HG02610 (cell line): Measurements from ENCODE around the gene NEU1.
"Not testable (repeated sequence)": the region's sequence is repeated elsewhere in the genome, so short reads cannot be mapped to it uniquely, and the experiment has no call there.

Experiments
- ATAC-seq: cut with Tn5 transposase; IDR thresholded peaks from one replicate; pipeline ENCODE4 v1.9.1; 2021; ENCODE audit warnings: mild to moderate bottlenecking, moderate library complexity; ENCODE audit not compliant: unreplicated experiment

Gene NEU1

GRCh38 chr6:31862344-31863235 lies at the start of gene NEU1:
NEU1 (minus strand) TSS chr6:31862821; CDS start chr6:31862776, 45 bp downstream.
- ATAC-seq: peak; percentile 95

GRCh38 chr6:31911826-31912585 lies 49.4 kb upstream of the NEU1 start:
- ATAC-seq: no peak

DNA sequence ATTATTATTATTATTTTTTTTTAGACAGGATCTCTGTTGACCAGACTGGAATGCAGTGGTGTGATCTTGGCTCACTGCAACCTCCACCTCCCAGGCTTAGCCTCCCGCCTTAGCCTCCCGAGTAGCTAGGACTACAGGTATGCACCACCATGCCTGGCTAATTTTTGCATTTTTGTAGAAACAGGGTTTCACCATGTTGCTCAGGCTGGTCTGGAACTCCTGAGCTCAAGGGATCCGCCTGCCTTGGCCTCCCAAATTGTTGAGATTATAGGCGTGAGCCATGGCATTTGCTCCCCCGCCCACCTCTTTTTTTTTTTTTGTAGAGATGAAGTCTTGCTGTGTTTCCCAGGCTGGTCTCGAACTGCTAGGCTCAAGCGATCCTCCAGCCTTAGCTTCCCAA lies 46.7 kb upstream of the NEU1 start:
- ATAC-seq: not testable (repeated sequence)

DNA sequence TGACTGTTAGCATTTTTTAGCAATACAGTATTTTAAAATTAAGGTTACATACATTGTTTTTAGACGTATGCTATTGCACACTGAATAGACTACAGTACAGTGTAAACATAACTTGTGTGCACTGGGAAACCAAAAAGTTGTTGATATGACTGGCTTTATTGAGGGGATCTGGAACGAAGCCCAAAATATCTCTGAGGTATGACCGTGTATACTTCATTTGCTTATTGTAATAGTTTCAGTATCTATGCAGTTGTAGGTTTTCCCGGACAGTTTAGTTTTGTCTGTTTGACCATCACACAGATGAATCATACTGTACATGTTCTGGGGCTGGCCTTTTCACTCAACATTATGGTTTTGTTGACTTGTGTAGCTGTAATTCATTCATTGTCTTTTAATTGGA lies 46.2 kb upstream of the NEU1 start:
- ATAC-seq: peak; percentile 94

GRCh38 chr6:31908255-31908654 lies 45.6 kb upstream of the NEU1 start:
- ATAC-seq: not testable (repeated sequence)

DNA sequence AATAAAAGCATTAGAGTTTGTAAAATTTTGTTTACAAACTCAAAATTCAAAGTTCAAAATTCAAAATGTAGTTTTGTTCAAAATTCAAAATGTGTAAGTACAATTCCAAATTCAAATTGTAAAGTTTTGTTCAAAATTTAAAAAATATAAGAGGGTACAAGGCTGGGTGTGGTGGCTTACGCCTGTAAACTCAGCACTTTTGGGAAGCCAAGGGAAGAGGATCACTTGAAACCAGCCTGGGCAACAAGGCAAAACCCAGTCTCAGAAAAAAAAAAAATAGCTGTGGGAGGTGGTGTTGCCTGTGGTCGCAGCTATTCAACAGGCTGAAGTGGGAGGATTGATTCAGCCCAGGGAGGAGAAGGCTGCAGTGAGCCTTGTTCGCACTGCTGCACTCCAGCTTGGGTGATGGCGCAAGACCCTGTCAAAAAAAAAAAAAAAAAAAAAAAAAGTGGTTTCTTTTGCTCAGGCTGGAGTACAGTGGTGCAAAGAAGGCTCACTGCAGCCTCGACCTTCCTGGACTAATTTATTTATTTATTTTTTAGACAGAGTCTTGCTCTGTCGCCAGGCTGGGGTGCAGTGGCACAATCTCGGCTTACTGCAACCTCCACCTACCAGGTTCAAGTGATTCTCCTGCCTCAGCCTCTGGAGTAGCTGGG lies 44.7 kb upstream of the NEU1 start:
- ATAC-seq: no peak

DNA sequence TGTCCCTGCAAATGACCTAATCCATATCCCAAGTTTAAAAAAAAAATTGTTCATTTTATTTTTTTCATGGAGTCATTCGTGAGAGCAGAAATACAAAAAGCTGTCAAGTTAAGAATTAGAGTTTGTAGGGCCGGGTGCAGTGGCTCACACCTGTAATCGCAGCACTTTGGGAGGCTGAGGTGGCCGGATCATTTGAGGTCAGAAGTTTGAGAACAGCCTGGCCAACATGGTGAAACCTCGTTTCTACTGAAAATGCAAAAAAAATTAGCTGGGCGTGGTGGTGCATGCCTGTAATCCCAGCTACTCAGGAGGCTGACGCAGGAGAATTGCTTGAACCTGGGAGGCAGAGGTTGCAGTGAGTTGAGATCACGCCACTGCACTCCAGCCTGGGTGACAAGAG lies 44.1 kb upstream of the NEU1 start:
- ATAC-seq: not testable (repeated sequence)

DNA sequence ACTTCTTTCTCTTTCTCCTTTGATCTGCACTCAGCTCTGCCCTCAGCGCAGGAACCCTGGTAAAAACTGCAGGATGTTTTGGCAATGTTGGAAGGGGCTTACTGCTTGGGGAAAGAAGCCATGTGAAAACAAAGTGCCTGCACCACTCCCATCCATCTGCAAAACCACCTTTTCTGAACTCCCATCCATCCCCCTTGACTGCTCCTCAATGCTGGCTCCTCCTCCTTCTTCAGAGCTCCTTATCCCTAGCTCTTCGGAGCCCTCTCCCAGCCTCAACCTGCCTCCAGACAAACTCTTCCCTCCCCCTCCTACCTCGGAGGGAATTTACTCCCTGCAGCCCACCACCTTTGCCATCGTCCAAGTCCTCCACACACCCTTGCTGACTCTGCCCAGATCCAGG lies 43.5 kb upstream of the NEU1 start:
- ATAC-seq: no peak

- no peak for ATAC-seq
Measured at GRCh38 chr6:31905041-31905440, 42.4 kb upstream of the NEU1 start.

- no peak for ATAC-seq
Measured at GRCh38 chr6:31903957-31904356, 41.3 kb upstream of the NEU1 start.

DNA sequence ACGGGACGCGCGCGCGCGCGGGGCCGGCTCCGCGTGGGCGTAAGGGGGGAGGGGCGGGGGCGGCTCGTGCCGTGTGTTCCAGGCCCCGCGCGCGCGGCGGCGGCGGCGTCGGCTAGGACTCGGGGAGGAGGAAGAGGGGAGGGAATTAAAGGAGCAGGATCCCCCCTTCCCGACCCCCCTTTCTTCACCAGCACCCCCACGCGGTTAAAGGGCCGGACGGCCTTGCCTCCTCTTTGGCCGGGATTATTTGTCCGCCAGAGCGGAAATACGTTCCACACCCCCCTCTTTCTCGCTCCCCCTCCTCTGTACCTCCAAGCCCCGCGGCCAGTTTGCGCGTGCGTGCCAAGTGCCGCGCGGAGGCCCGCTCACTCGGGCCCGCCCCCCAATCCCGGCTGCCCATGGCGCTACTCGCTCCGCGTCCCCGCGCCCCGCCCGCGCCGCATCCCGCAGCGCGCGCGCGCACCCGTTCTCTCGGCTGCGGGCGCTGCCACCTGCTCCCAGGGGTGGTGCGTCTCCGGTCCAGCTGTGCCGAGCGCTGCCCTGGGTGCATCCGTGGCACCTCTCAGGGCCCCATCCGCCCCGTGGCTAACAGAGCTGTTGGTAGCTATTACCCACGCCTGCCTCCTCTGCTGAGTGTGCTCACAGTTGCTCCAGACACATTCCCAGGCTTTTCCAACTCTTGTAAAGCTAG lies 39.5 kb upstream of the NEU1 start, which contains the start of gene ZBTB12:
Gene ZBTB12 (minus strand): TSS at position 134 of the 691 bp plus-strand sequence. CDS start 781 bp downstream, outside the sequence.
- ATAC-seq: peak; percentile 45

DNA sequence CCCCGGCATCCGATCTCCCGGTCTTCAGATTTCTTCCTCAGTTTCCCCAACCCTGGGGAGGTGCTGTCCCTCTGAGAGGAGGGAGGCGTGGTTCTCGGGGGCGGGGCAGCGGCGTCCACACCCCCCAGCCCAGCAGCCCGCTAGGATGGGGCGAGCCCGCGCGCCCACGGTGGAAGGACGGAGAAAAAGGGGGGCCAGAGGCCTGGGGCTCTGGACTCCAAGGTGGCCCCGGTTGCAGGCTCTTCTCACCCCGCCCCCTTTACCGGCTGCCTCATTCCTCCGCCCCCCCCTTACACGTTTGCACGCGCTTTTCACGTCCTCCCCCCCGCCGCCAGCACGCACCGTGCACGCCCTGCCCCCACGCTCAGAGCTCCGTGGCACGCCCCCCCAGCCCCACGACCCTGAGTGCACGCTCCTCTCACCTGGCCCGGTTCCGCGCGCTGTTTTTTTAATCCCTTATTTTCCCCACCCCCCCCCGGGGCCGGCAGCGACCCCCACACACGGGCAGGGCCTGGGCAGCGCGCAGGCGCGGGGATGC lies 38.9 kb upstream of the NEU1 start:
- ATAC-seq: no peak

GRCh38 chr6:31900917-31901414 lies 38.3 kb upstream of the NEU1 start:
- ATAC-seq: no peak

GRCh38 chr6:31899882-31900722 lies 37.5 kb upstream of the NEU1 start:
- no peak for ATAC-seq

- ATAC-seq: no peak
Measured at GRCh38 chr6:31899215-31899614, 36.6 kb upstream of the NEU1 start.

DNA sequence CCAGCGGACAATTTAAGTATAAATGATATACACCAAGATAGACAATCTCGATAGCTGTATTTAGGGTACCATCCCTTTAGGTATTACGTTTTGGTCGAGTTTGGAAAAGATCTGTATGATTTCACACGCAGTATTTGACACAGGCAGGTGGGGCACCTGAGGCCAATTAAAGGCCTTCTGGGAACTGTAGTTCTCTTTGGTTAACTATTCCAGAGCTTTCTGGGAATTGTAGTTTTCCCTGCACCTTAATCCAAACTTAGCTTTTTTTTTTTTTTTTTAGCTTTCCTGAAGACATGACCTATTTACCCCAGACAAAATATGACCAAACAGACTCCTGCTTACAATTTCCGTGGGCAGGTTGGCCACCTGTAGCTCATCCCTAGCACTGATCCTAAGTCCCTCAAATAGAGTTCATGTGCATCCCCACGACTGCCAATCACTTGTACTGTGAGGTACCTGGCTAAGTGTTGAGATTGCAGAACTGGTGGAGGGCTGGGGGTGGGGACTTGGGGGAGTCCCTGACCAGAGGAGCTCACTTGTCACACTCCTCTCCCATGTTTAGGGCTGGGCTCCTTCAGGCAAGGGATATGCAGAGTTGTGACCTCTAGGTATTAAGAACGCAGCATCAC lies 35.9 kb upstream of the NEU1 start:
- no peak for ATAC-seq

DNA sequence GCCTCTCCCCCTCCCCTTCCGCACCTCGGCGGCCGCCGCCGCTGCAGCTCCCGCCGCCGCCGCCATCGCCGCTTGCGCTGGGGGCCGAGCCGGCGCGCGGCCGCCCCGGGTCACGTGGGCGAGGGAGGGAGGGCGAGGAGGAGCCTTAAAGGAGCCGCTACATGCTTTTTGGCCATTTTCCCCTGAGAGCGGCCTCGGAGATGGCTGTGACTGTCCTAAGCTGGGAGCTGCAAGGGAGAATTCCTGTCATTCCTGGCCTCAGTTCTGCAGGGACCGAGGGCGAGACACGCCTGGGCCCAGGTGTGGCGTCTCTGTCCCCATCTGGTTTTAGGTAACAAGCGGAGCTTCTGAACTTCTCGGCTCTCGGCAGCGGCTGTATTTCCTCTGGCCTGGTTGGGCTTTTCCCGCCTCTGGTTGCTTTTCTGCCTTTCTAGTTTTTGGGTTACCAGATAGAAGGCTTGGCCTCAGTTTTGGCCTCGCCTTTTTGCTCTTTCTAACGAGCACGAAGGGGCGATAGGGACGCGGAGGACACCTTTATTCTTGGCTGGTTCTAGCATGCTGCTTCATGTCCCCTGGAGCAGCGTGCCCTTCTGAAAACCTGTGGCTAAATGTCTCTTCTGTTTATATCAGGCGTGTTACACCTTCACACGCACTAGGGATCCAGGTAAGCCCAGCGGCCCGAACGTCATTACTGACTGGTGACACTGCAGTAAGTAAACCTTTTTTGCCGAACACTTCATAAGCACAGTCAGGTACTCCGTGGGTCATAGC lies 35.2 kb upstream of the NEU1 start, which contains the start of gene EHMT2:
Gene EHMT2 (minus strand): TSS at position 87 of the 771 bp plus-strand sequence. CDS start 21 bp downstream, at position 66.
- peak; percentile 45 for ATAC-seq
